ENCODE results near the gene FERMT2. TPM values are rescaled to one million over a fixed set of nuclear protein-coding genes. Genes with fewer than 3 reads are reported as not detected.

The FERMT2 gene
- 10 to 100 TPM in 3 of 4 donors, 1 to 10 TPM in 1; 8.4 to 27.0 (median 15.1) TPM for total RNA-seq

DNA sequence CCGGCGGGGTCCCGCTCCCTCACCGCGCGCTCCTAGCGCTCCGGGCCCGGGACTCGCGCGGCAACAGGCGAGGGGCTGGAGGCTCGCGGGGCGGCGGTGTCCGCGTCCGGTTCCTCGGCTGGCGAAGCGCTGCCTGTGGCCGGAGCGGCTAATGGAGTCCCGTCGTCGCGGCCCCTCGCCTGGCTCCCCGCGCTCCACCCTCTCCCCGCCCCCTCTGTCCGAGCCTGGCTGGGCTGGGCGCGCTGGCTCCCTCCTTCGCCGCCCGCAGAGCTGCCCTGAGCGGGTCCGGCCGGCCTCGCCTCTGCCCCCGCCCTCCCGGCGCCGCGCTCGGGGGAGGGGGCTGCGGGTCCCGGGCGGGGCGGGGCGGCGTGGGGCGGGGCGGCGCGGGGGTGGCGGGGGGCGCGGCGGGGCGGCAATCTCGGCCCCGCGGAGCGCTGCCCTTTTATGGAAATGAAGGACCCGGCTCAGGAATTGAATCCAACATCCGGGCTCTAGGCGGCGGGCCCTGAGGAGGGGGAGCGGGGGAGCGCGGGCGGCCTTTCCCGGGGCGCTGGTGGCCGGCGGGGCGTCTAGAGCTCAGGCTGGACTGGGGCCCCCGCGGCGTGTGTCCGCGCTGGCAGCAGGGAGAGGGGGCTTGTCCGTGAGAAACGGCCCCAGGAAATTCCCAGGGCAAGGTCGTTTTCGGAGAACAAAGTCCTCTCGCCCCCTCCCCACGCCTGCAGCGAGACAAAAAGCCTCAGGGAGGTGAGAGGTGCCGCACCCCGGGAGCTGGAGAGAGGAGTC is at the start of gene FERMT2:
FERMT2 (minus strand) TSS at position 153 of the 783 bp plus-strand sequence. CDS start 482 bp downstream, outside the sequence.
- peak; percentile 68 to 96 for DNase-seq (ENCODE audit: low spot score in 2 of 2)
- peak within 1 kb of the TSS; percentile 82 for H3K4me3 ChIP-seq (ENCODE audit: low read depth, poor library complexity, severe bottlenecking)
- peak in 1 of 2 donors; percentile 48 for TF ChIP-seq POLR2A (IDR thresholded peaks at IDR 0.05)
- TF ChIP-seq, protein P1, sequence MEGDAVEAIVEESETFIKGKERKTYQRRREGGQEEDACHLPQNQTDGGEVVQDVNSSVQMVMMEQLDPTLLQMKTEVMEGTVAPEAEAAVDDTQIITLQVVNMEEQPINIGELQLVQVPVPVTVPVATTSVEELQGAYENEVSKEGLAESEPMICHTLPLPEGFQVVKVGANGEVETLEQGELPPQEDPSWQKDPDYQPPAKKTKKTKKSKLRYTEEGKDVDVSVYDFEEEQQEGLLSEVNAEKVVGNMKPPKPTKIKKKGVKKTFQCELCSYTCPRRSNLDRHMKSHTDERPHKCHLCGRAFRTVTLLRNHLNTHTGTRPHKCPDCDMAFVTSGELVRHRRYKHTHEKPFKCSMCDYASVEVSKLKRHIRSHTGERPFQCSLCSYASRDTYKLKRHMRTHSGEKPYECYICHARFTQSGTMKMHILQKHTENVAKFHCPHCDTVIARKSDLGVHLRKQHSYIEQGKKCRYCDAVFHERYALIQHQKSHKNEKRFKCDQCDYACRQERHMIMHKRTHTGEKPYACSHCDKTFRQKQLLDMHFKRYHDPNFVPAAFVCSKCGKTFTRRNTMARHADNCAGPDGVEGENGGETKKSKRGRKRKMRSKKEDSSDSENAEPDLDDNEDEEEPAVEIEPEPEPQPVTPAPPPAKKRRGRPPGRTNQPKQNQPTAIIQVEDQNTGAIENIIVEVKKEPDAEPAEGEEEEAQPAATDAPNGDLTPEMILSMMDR (IDR thresholded peaks at IDR 0.05) = no peak
- WGBS, 2 donors = 0 to 1% methylated on average over 20 to 53 of the region's 95 CpGs
- intact Hi-C loops (cut with DNase I; ENCODE audit: low total_unique reads) = no loop called here

DNA sequence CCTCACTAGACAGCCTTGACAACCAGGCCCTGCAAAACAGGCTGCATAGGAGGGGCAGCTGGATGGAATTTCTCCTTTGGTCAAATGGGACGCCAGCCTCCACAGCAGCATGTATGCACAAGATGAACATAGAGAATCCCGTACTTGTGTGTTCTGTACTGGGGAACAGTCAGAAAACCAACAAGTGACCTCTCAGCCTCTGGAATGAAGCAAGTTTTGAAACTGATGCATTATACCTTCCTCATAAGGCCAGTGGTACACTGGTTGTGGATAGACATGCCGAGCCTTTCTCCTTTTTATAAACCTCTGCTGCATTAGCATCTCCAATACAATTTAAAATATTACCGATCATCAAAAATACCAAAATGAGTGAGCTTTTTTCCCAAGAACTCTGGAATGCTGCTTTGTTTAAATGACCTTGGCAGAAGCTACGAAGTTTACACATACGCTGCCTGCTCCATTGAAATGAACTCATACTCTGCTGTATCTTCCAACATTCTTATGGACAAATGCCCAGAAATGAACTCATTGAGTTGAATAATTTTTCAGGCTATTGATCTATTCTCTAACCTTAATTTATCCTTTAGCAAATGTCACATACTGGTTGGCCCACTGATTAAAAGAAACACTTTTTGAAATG is 47.6 kb upstream of the FERMT2 start:
- WGBS, 2 donors = 53 to 63% methylated on average over 6 of the region's 6 CpGs
- intact Hi-C loops (cut with DNase I; ENCODE audit: low total_unique reads) = no loop called here
- TF ChIP-seq, protein P1 (IDR thresholded peaks at IDR 0.05) = no peak
- no peak for TF ChIP-seq POLR2A (IDR thresholded peaks at IDR 0.05)
- DNase-seq (ENCODE audit: low spot score in 2 of 2) = no peak
- H3K4me3 ChIP-seq (ENCODE audit: low read depth, poor library complexity, severe bottlenecking) = no peak overlapping the region

GRCh38 chr14:52996493-52996892 is 45.6 kb upstream of the FERMT2 start:
- no peak for DNase-seq (ENCODE audit: low spot score in 2 of 2)
- WGBS, 2 donors = 91 to 92% methylated on average over 2 of the region's 2 CpGs
- TF ChIP-seq, protein P1 (IDR thresholded peaks at IDR 0.05) = no peak
- no peak for TF ChIP-seq POLR2A (IDR thresholded peaks at IDR 0.05)
- no peak overlapping the region for H3K4me3 ChIP-seq (ENCODE audit: low read depth, poor library complexity, severe bottlenecking)
- intact Hi-C loops (cut with DNase I; ENCODE audit: low total_unique reads) = no loop called here

- WGBS, 2 donors = 72 to 81% methylated on average over 1 of the region's 1 CpG
- intact Hi-C loops (cut with DNase I; ENCODE audit: low total_unique reads) = no loop called here
- TF ChIP-seq POLR2A (IDR thresholded peaks at IDR 0.05) = no peak
- DNase-seq (ENCODE audit: low spot score in 2 of 2) = no peak
- H3K4me3 ChIP-seq (ENCODE audit: low read depth, poor library complexity, severe bottlenecking) = no peak overlapping the region
These were observed 45.1 kb upstream of the FERMT2 start for GRCh38 chr14:52995998-52996397.

GRCh38 chr14:52992236-52992870 is 41.5 kb upstream of the FERMT2 start:
- no peak for DNase-seq (ENCODE audit: low spot score in 2 of 2)
- 79 to 80% methylated on average over 1 of the region's 1 CpG for WGBS, 2 donors
- intact Hi-C loops (cut with DNase I; ENCODE audit: low total_unique reads) = no loop called here
- no peak overlapping the region for H3K4me3 ChIP-seq (ENCODE audit: low read depth, poor library complexity, severe bottlenecking)
- TF ChIP-seq, protein P1 (IDR thresholded peaks at IDR 0.05) = no peak
- TF ChIP-seq POLR2A (IDR thresholded peaks at IDR 0.05) = no peak

DNA sequence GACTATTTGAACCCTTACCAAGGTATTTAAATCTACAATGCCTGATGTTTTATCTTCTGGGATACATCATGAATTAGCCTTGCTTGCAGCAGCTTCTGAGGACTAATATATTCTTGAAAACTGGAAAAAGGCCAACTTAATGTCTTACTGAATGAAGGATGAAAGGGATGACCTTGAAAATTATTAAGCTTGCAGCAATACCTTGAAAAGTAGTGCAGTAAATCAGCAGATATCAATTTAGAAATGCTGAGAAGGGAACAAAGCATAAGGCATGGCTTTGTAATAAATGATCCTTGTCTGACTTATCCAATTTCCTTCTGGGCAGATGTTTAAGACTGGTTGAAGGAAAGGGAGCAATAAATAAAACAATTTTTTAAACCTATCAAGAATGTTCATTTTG is 37.3 kb upstream of the FERMT2 start:
- TF ChIP-seq, protein P1 (IDR thresholded peaks at IDR 0.05) = no peak
- no peak for TF ChIP-seq POLR2A (IDR thresholded peaks at IDR 0.05)
- DNase-seq (ENCODE audit: low spot score in 2 of 2) = no peak
- no peak overlapping the region for H3K4me3 ChIP-seq (ENCODE audit: low read depth, poor library complexity, severe bottlenecking)
- intact Hi-C loops (cut with DNase I; ENCODE audit: low total_unique reads) = no loop called here
